NCI-H446 treated with DMSO at 0.1 percent for 48 hours (cell line): ENCODE results near the gene TMEM256.

Experiments used
- DNase-seq: peaks from one replicate; lab custom pipeline; 2025; lab: John Stamatoyannopoulos, UW

The TMEM256 gene

GRCh38 chr17:7429722-7430121 is 25.8 kb upstream of the TMEM256 start:
- no peak for DNase-seq

GRCh38 chr17:7428557-7428956 is 24.7 kb upstream of the TMEM256 start, which contains the start of gene SPEM3:
Gene SPEM3 (plus strand): TSS chr17:7428857. CDS start chr17:7428903, 46 bp downstream.
- no peak for DNase-seq

GRCh38 chr17:7427549-7427948 is 23.7 kb upstream of the TMEM256 start:
- DNase-seq = no peak

- DNase-seq = no peak
These were observed 23.1 kb upstream of the TMEM256 start for GRCh38 chr17:7426896-7427489.

- no peak for DNase-seq
These were observed 22.4 kb upstream of the TMEM256 start for GRCh38 chr17:7426203-7426863.

GRCh38 chr17:7425756-7426155 is 21.9 kb upstream of the TMEM256 start:
- DNase-seq = no peak

- DNase-seq = no peak
These were observed 21.4 kb upstream of the TMEM256 start, which contains the start of gene SPEM2 for GRCh38 chr17:7425316-7425715. Gene SPEM2 (plus strand): TSS chr17:7425616. CDS start chr17:7425689, 73 bp downstream.

GRCh38 chr17:7423679-7424078 is 19.8 kb upstream of the TMEM256 start:
- DNase-seq = no peak

- no peak for DNase-seq
These were observed 17.3 kb upstream of the TMEM256 start for GRCh38 chr17:7421186-7421585.

GRCh38 chr17:7419819-7420610 is 16.1 kb upstream of the TMEM256 start, which contains the start of gene SPEM1:
Gene SPEM1 (plus strand): TSS chr17:7420324. CDS start chr17:7420385, 61 bp downstream.
- DNase-seq = no peak

- DNase-seq = no peak
These were observed 14.7 kb upstream of the TMEM256 start for GRCh38 chr17:7418472-7419152.

GRCh38 chr17:7417056-7417655 is 13.3 kb upstream of the TMEM256 start:
- no peak for DNase-seq

GRCh38 chr17:7416323-7416722 is 12.4 kb upstream of the TMEM256 start:
- DNase-seq = no peak

- DNase-seq = no peak
These were observed 11.9 kb upstream of the TMEM256 start for GRCh38 chr17:7415784-7416183.

- DNase-seq = no peak
These were observed 10.9 kb upstream of the TMEM256 start for GRCh38 chr17:7414837-7415236.

GRCh38 chr17:7413346-7413985 is 9.6 kb upstream of the TMEM256 start:
- DNase-seq = no peak

GRCh38 chr17:7411427-7411750 is 7.5 kb upstream of the TMEM256 start:
- DNase-seq = no peak

- no peak for DNase-seq
These were observed 6.9 kb upstream of the TMEM256 start for GRCh38 chr17:7410634-7411426.

GRCh38 chr17:7409716-7410115 is 5.8 kb upstream of the TMEM256 start:
- no peak for DNase-seq

GRCh38 chr17:7408863-7409262 is 5.0 kb upstream of the TMEM256 start:
- no peak for DNase-seq
